ENCODE measurements around the gene CALHM4.

Gene CALHM4

DNA sequence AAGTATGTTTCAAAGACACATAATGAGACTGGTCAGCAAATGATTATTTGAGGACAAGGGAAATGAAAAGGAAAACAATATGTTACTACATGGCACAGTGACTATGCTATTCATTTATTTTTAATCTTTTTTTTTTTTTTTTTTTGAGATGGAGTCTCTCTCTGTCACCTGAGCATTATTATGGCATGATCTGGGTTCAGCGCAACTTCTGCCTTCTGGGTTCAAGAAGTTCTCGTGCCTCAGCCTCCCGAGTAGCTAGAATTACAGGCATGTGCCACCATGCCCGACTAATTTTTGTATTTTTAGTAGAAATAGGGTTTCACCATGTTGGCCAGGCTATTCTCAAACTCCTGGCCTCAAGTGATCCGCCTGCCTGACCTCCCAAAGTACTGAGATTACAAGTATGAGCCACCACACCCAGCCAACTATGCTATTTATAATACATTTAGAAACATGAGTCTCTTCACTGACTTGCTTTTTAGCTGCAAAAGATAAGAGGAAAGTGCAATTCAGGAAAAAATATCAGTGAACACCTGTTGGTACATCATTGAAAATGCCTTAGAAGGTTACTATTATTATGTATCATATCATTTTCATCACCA lies 3.4 kb downstream of the CALHM4 start:
- DNase-seq (ENCODE audit: insufficient read length, low spot score): no peak
- FAIRE-seq: no peak

DNA sequence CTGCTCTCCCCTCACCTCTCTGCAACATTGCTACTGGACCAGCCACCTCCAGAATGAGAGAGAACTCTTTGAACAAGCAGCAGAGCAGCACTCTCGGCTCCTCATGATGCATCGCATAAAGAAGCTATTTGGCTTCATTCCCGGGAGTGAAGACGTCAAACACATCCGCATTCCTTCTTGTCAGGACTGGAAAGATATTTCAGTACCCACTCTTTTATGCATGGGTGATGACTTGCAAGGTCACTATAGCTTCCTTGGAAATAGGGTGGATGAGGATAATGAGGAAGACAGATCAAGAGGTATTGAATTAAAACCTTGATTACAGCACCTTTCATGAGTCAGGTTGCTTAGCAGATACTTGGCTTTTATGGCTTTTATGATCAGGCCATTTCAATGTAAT lies 4.3 kb downstream of the CALHM4 start:
- no peak for TF ChIP-seq SPI1 (IDR thresholded peaks at IDR 0.05; ENCODE audit: low read depth, low read length)
- no peak for TF ChIP-seq POLR2A (IDR thresholded peaks at IDR 0.05; ENCODE audit: low read depth, low read length)
- TF ChIP-seq PAX5 (IDR thresholded peaks at IDR 0.05; ENCODE audit: insufficient read depth, low read length, severe bottlenecking): no peak
- no peak for TF ChIP-seq POU2F2 (IDR thresholded peaks at IDR 0.05; ENCODE audit: low read depth, low read length)
- TF ChIP-seq POLR2AphosphoS5 (IDR thresholded peaks at IDR 0.05; ENCODE audit: low read depth, low read length): no peak
- TF ChIP-seq TAF1 (IDR thresholded peaks at IDR 0.05; ENCODE audit: low read depth, low read length): no peak
- FAIRE-seq (no peak), DNase-seq (ENCODE audit: insufficient read length, low spot score) (no peak)

More for the DNA sequence above, 3.4 kb downstream of the CALHM4 start:
- TF ChIP-seq POLR2AphosphoS5 (IDR thresholded peaks at IDR 0.05; ENCODE audit: low read depth, low read length): no peak
- TF ChIP-seq POLR2A (IDR thresholded peaks at IDR 0.05; ENCODE audit: low read depth, low read length): no peak
- TF ChIP-seq PAX5 (IDR thresholded peaks at IDR 0.05; ENCODE audit: insufficient read depth, low read length, severe bottlenecking): no peak
- no peak for TF ChIP-seq POU2F2 (IDR thresholded peaks at IDR 0.05; ENCODE audit: low read depth, low read length)
- no peak for TF ChIP-seq TAF1 (IDR thresholded peaks at IDR 0.05; ENCODE audit: low read depth, low read length)
- TF ChIP-seq SPI1 (IDR thresholded peaks at IDR 0.05; ENCODE audit: low read depth, low read length): no peak

DNA sequence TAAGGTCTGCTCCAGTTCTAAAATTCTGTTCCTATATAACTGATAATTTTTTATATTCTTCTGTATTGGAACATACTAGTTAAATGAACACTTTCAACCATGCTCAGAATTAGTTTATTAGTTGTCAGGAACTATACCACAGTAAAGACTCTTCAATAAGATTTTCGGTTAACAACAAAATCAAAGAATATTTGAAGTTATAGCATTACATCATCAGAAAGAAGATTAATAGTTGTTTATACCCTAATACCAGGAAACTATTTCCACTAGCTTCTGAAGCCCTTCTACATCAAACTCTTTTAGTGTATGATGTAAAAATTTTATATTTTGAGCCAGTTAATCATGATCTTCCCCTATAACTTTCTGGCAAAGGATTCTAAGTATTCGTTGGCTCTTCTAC lies 6.6 kb downstream of the CALHM4 start:
- no peak for TF ChIP-seq POLR2A (IDR thresholded peaks at IDR 0.05; ENCODE audit: low read depth, low read length)
- TF ChIP-seq POU2F2 (IDR thresholded peaks at IDR 0.05; ENCODE audit: low read depth, low read length): no peak
- TF ChIP-seq POLR2AphosphoS5 (IDR thresholded peaks at IDR 0.05; ENCODE audit: low read depth, low read length): no peak
- TF ChIP-seq SPI1 (IDR thresholded peaks at IDR 0.05; ENCODE audit: low read depth, low read length): no peak
- no peak for TF ChIP-seq PAX5 (IDR thresholded peaks at IDR 0.05; ENCODE audit: insufficient read depth, low read length, severe bottlenecking)
- TF ChIP-seq TAF1 (IDR thresholded peaks at IDR 0.05; ENCODE audit: low read depth, low read length): no peak
- DNase-seq (ENCODE audit: insufficient read length, low spot score): no peak
- no peak for FAIRE-seq

DNA sequence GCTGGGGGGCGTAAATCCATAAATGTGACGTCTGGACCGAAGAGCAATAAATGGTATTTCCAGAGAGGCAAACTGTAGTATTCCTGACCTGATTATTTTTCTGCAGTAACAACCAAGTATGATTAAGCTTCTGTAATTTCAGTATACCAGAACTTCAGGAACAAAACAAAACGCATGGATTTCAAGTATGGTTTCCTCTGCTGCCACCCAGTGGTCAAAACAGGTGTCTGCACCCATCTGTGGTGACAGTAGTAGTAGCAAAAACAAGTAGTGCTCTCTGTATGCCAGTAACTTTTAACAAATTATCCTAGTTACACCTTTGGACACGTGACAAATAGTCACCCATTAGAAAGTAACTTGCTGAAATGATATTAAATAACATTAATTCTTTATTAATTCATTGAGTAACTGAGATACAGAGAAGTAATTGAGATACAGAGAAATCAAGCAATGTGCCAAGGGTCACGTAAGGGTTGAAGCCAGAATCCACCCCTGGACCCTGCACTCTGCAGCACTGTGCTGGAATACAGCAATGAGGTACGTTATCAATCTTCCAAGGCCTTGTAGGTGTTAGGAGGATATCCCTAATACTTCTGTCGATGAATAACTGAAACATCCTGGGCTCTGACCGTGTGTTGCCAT lies 7.9 kb downstream of the CALHM4 start:
- peak; percentile 80 for FAIRE-seq
- TF ChIP-seq POLR2AphosphoS5 (IDR thresholded peaks at IDR 0.05; ENCODE audit: low read depth, low read length) (no peak), TAF1 (IDR thresholded peaks at IDR 0.05; ENCODE audit: low read depth, low read length) (no peak), POLR2A (IDR thresholded peaks at IDR 0.05; ENCODE audit: low read depth, low read length) (no peak), PAX5 (IDR thresholded peaks at IDR 0.05; ENCODE audit: insufficient read depth, low read length, severe bottlenecking) (no peak), SPI1 (IDR thresholded peaks at IDR 0.05; ENCODE audit: low read depth, low read length) (no peak), POU2F2 (IDR thresholded peaks at IDR 0.05; ENCODE audit: low read depth, low read length) (no peak)
- no peak for DNase-seq (ENCODE audit: insufficient read length, low spot score)

DNA sequence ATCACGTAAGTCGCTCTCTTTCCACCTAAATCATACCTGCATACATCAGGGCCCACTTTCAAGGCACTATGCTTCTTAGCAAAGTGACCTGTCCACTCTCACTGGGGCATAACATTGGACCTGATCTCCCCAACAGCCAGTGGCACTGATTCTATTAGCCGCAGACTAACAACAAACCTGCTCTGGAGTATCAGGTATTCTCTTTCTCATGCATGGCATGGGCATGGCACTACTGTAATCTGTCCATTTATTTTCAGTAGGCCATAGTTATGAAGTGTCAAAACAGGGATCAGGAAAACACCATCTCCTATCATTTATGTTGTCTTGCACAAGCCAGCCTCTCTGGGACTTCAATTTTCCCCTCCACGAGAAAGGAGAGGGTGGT lies 8.5 kb downstream of the CALHM4 start:
- TF ChIP-seq TAF1 (IDR thresholded peaks at IDR 0.05; ENCODE audit: low read depth, low read length) (no peak), POU2F2 (IDR thresholded peaks at IDR 0.05; ENCODE audit: low read depth, low read length) (no peak), POLR2AphosphoS5 (IDR thresholded peaks at IDR 0.05; ENCODE audit: low read depth, low read length) (no peak), PAX5 (IDR thresholded peaks at IDR 0.05; ENCODE audit: insufficient read depth, low read length, severe bottlenecking) (no peak), SPI1 (IDR thresholded peaks at IDR 0.05; ENCODE audit: low read depth, low read length) (no peak), POLR2A (IDR thresholded peaks at IDR 0.05; ENCODE audit: low read depth, low read length) (no peak)
- no peak for FAIRE-seq
- no peak for DNase-seq (ENCODE audit: insufficient read length, low spot score)

DNA sequence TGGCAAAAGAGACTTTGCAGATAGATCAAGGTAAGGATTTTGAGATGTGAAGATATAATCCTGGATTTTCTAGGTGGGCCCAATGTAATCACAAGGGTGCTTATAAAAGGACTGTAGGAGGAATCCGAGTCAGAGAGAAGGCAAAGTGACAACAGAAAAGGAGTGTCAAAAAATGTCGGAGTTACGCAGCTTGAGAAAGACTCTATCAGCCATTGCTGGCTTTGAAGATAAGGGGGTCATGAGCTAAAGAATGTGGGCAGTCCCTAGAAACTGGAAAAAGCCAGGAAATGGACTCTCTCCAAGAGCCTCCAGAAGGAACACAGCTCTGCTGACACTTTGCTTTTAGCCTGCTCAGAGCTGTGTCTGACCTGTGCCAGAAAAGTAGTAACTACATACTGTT lies 9.1 kb downstream of the CALHM4 start:
- DNase-seq (ENCODE audit: insufficient read length, low spot score): no peak

GRCh38 chr6:116563830-116564229 lies 10.3 kb downstream of the CALHM4 start:
- no peak for TF ChIP-seq POLR2A (IDR thresholded peaks at IDR 0.05; ENCODE audit: low read depth, low read length)
- TF ChIP-seq POLR2AphosphoS5 (IDR thresholded peaks at IDR 0.05; ENCODE audit: low read depth, low read length): no peak
- no peak for TF ChIP-seq TAF1 (IDR thresholded peaks at IDR 0.05; ENCODE audit: low read depth, low read length)
- TF ChIP-seq PAX5 (IDR thresholded peaks at IDR 0.05; ENCODE audit: insufficient read depth, low read length, severe bottlenecking): no peak
- no peak for TF ChIP-seq POU2F2 (IDR thresholded peaks at IDR 0.05; ENCODE audit: low read depth, low read length)
- TF ChIP-seq SPI1 (IDR thresholded peaks at IDR 0.05; ENCODE audit: low read depth, low read length): no peak
- FAIRE-seq: no peak

More for the DNA sequence above, 9.1 kb downstream of the CALHM4 start:
- TF ChIP-seq PAX5 (IDR thresholded peaks at IDR 0.05; ENCODE audit: insufficient read depth, low read length, severe bottlenecking): no peak
- no peak for TF ChIP-seq POLR2A (IDR thresholded peaks at IDR 0.05; ENCODE audit: low read depth, low read length)
- TF ChIP-seq TAF1 (IDR thresholded peaks at IDR 0.05; ENCODE audit: low read depth, low read length): no peak
- TF ChIP-seq POLR2AphosphoS5 (IDR thresholded peaks at IDR 0.05; ENCODE audit: low read depth, low read length): no peak
- no peak for TF ChIP-seq POU2F2 (IDR thresholded peaks at IDR 0.05; ENCODE audit: low read depth, low read length)
- TF ChIP-seq SPI1 (IDR thresholded peaks at IDR 0.05; ENCODE audit: low read depth, low read length): no peak
- FAIRE-seq: no peak

DNA sequence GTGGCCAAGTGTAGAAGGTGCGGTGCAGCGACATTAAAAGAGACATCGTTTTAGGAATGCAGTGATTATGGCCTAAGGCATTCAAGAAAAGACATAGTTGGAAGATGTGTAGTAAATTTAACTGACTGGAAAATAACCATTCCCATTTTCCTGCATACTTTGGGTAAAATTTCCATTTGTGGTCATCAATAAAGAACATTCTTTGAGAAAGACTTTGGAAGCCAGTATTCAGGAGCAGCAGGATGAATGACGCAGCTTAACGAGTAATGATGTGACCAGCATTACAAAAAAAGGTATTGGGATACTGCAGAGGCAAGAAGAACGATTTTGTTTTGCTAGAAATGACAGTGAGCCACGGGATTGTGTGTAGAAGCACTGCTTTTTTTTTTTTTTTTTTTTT lies 10.8 kb downstream of the CALHM4 start:
- no peak for TF ChIP-seq PAX5 (IDR thresholded peaks at IDR 0.05; ENCODE audit: insufficient read depth, low read length, severe bottlenecking)
- TF ChIP-seq POU2F2 (IDR thresholded peaks at IDR 0.05; ENCODE audit: low read depth, low read length): no peak
- no peak for TF ChIP-seq TAF1 (IDR thresholded peaks at IDR 0.05; ENCODE audit: low read depth, low read length)
- DNase-seq (ENCODE audit: insufficient read length, low spot score) (no peak), FAIRE-seq (no peak)

More at GRCh38 chr6:116563830-116564229, 10.3 kb downstream of the CALHM4 start:
- DNase-seq (ENCODE audit: insufficient read length, low spot score): no peak

- no peak for DNase-seq (ENCODE audit: insufficient read length, low spot score)
- TF ChIP-seq POLR2AphosphoS5 (IDR thresholded peaks at IDR 0.05; ENCODE audit: low read depth, low read length): no peak
- no peak for TF ChIP-seq PAX5 (IDR thresholded peaks at IDR 0.05; ENCODE audit: insufficient read depth, low read length, severe bottlenecking)
- no peak for TF ChIP-seq POLR2A (IDR thresholded peaks at IDR 0.05; ENCODE audit: low read depth, low read length)
- no peak for TF ChIP-seq TAF1 (IDR thresholded peaks at IDR 0.05; ENCODE audit: low read depth, low read length)
- TF ChIP-seq POU2F2 (IDR thresholded peaks at IDR 0.05; ENCODE audit: low read depth, low read length): no peak
- TF ChIP-seq SPI1 (IDR thresholded peaks at IDR 0.05; ENCODE audit: low read depth, low read length): no peak
- peak; percentile 67 for FAIRE-seq
These were observed 11.6 kb downstream of the CALHM4 start for GRCh38 chr6:116564921-116565872.
